Lower lobe of right lung (tissue), 2 donors: ENCODE measurements around the gene SMARCC2. TPM values are rescaled to one million over a fixed set of nuclear protein-coding genes. Genes with fewer than 3 reads are reported as not detected.
A peak's percentile ranks its signal among the peaks of the same experiment; 100 is the strongest.

Source experiments
- ATAC-seq, 2 donors: fragments of 200-7000 bp; cut with Tn5 transposase; one replicate each; pipeline ENCODE4 v1.9.1; 2020 to 2022; ENCODE audit warnings: mild to moderate bottlenecking in 2 of 2, moderate library complexity in 2 of 2
- DNase-seq: peaks from one replicate; pipeline ENCODE4 v3.0.0-alpha.2; 2020
- H3K27ac ChIP-seq: fragments of 200-600 bp; one replicate; pipeline ENCODE4 v1.8.0; 2022
- H3K27me3 ChIP-seq: fragments of 200-600 bp; one replicate; pipeline ENCODE4 v1.8.0; 2022; ENCODE audit warnings: low read depth
- H3K36me3 ChIP-seq: fragments of 200-600 bp; one replicate; pipeline ENCODE4 v1.8.0; 2022; ENCODE audit warnings: mild to moderate bottlenecking
- H3K4me1 ChIP-seq: fragments of 200-600 bp; one replicate; pipeline ENCODE4 v1.8.0; 2022
- H3K4me3 ChIP-seq: fragments of 200-600 bp; one replicate; pipeline ENCODE4 v1.8.0; 2022; ENCODE audit warnings: mild to moderate bottlenecking
- H3K9me3 ChIP-seq: fragments of 200-600 bp; one replicate; pipeline ENCODE4 v1.8.0; 2022
- CTCF ChIP-seq: fragments of 200-600 bp; IDR thresholded peaks from one replicate; pipeline ENCODE4 v1.8.0; 2022; ENCODE audit warnings: antibody characterized with exemption, mild to moderate bottlenecking
- intact Hi-C: fragments of 100-400 bp; cut with DNase I; formaldehyde crosslinking; loops from one replicate; pipeline ENCODE4 v1.11.0; 2022
- total RNA-seq: library from RNA; stranded (reverse); fragmentation: NEBNext Ultra II Directional; extraction: Animal tissue kit (Norgen Biotek cat#: 25700); gene quantifications from one replicate; pipeline ENCODE4 v1.2.1, GENCODE V29; 2021
- donor health status: DM: no; HTN: yes; CAD: no; lungs with severe emphysema.

SMARCC2 gene
- total RNA-seq, 1 donor from 2014 or later: 115 TPM

- DNase-seq (no peak), ATAC-seq (no peak)
- Histone ChIP-seq H3K27me3 (no peaks in the 10 kb centered on the region), H3K27ac (peak overlapping the region; percentile 93), H3K9me3 (no peaks in the 10 kb centered on the region), H3K36me3 (peaks cover 13% of the 10 kb centered on the region), H3K4me3 (peak overlapping the region; percentile 85), H3K4me1 (peaks cover 29% of the 10 kb centered on the region)
- intact Hi-C loops: no loop called here
- TF ChIP-seq CTCF: no peak
These were observed 1.4 kb upstream of the SMARCC2 start for GRCh38 chr12:56190695-56191155.

- peak overlapping the region; percentile 85 for H3K4me3 ChIP-seq
- TF ChIP-seq CTCF: no peak
- ATAC-seq (peak; percentile 82 to 83), DNase-seq (peak; percentile 83)
- intact Hi-C loops: no loop called here
- H3K27ac ChIP-seq: peak overlapping the region; percentile 93
- H3K27me3 ChIP-seq: no peaks in the 10 kb centered on the region
- H3K4me1 ChIP-seq: peaks cover 29% of the 10 kb centered on the region
- no peaks in the 10 kb centered on the region for H3K9me3 ChIP-seq
- peaks cover 19% of the 10 kb centered on the region for H3K36me3 ChIP-seq
These were observed 823 bp upstream of the SMARCC2 start for GRCh38 chr12:56189918-56190694.

DNA sequence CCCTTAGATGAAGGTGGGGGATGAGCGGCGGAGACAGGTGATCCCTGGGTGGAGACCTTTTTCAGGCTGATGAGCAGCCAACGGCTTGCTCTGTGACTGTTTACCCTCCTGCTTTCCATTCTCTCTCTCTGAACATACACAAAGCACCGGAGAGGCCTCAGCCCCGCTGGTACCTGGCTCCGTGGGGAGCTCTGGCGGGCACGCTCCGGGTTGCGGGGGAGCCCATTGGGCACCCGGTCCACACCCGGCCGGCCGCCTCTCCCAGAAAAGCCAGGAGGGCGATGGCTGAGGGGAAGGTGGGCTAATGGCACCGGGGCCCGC is 545 bp downstream of the SMARCC2 start:
- no peak for TF ChIP-seq CTCF
- H3K4me1 ChIP-seq: peaks cover 29% of the 10 kb centered on the region
- peak overlapping the region; percentile 85 for H3K4me3 ChIP-seq
- peaks cover 33% of the 10 kb centered on the region for H3K36me3 ChIP-seq
- H3K27ac ChIP-seq: peak overlapping the region; percentile 93
- ATAC-seq (peak; percentile 1 to 22), DNase-seq (no peak)
- H3K27me3 ChIP-seq: no peaks in the 10 kb centered on the region
- intact Hi-C loops: no loop called here
- no peaks in the 10 kb centered on the region for H3K9me3 ChIP-seq

DNA sequence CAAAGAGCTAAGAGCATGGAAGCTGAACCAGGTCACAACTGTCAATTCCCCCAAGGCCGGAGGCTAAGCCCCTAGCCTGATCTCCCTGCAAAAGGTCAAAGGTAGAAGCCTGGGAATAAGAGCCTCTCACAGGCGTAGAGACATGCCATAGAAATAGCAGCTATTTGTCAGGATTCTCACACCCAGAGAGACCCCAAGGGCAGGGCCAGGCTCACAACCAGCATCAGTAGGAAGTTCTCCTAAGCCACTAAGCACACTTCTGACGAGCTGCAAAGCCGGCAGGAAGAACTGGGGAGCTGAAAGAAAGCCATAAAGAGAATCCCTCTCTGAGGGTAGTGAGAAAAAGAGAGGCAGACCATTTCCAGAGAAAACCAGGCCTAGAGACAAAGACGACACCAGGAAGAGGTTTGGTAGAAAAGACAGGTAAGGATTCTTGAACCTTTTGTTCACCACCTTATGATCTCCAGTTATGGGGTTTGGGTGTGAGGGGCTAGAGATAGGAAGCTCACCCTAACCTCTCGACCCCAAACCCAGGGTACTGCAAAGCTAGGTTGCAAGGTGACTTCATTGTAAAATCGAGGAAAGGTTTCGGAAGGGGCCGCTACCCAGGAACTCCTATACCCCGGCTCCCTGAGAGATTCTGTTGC is 1.0 kb downstream of the SMARCC2 start:
- H3K36me3 ChIP-seq: peaks cover 38% of the 10 kb centered on the region
- H3K4me3 ChIP-seq: peak overlapping the region; percentile 85
- intact Hi-C loops: no loop called here
- H3K9me3 ChIP-seq: no peaks in the 10 kb centered on the region
- H3K27ac ChIP-seq: peak overlapping the region; percentile 93
- H3K4me1 ChIP-seq: peaks cover 29% of the 10 kb centered on the region
- H3K27me3 ChIP-seq: no peaks in the 10 kb centered on the region
- no peak for TF ChIP-seq CTCF
- no peak for ATAC-seq
- DNase-seq: no peak

- Histone ChIP-seq H3K4me3 (no peak overlapping the region), H3K9me3 (no peaks in the 10 kb centered on the region), H3K4me1 (peaks cover 29% of the 10 kb centered on the region), H3K27ac (no peak overlapping the region), H3K27me3 (no peaks in the 10 kb centered on the region), H3K36me3 (peaks cover 51% of the 10 kb centered on the region)
- ATAC-seq (no peak), DNase-seq (no peak)
- intact Hi-C loops: no loop called here
- TF ChIP-seq CTCF: no peak
These were observed 2.3 kb downstream of the SMARCC2 start for GRCh38 chr12:56186957-56187356.
